Erythroblast (primary cell): Measurements from ENCODE around the gene OR4E1.
"Not testable (repeated sequence)": the region's sequence is repeated elsewhere in the genome, so short reads cannot be mapped to it uniquely, and the experiment has no call there.

Experiments
- GATA1 ChIP-seq: IDR thresholded peaks from 2 replicates; pipeline ENCODE4 v1.6.1; 2011; ENCODE audit warnings: low read depth, mild to moderate bottlenecking, control low read depth, low read length, moderate library complexity
- POLR2A ChIP-seq: IDR thresholded peaks from 2 replicates; pipeline ENCODE4 v1.6.1; 2011; ENCODE audit warnings: mild to moderate bottlenecking, low read length

DNA sequence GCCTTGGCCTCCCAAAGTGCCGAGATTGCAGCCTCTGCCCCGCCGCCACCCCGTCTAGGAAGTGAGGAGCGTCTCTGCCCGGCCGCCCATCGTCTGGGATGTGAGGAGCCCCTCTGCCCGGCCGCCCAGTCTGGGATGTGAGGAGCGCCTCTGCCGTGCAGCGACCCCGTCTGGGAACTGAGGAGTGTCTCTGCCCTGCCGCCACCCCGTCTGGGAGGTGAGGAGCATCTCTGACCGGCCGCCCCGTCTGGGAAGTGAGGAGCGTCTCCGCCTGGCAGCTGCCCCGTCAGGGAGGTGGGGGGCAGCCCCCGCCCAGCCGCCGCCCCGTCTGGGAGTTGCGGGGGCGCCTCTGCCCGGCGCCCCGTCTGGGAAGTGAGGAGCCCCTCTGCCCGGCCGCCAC is 24.0 kb upstream of the OR4E1 start:
- not testable (repeated sequence) for TF ChIP-seq POLR2A, GATA1
